ENCODE measurements around the gene NCOA6.
A peak's percentile ranks its signal among the peaks of the same experiment; 100 is the strongest.

The NCOA6 gene

DNA sequence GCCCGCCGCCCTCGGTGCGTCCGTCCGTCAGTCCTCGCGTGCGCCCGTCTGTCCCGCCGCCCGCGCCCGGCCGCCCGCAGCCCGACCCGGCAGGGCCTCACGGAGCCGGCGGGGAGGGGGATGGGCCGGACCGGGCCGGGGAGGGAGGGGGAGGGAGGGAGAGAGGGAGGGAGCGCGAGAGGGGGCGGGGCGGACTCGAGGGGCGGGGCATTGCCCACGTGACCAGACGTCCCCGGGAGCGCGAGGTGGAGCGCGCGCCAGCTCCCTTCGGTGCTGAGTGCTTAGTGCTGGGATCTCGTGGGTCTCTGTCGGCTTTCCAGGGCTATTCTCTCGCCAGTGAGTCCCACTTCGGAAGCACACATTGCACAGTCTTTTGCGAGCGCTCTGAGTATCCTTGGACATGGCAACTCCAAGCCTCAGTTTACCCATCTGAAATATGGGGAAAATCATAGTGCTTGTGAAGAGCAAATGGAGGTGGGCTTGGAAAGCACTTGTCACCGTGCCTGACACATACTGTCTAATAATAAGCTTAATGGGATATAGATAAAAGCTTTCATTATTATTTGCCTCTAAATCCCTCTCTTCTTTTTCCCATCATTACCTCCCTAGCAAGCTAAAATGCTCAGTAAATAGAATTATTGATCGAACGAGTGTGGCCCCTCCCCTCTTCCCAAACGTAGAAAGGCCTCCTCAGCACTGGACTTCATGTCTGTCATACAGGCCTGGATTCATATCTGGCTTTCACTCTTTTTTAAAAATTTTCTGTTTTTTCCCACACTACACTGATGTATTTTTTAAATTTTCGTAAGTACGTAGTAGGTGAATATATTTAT, at the start of gene NCOA6:
NCOA6 (minus strand) TSS at position 122 of the 833 bp plus-strand sequence. CDS start 43,296 bp downstream, outside the sequence.
- Histone ChIP-seq H3K4me3 (ENCODE audit: low read depth, low read length) (peak within 1 kb of the TSS; percentile 78), H3K9ac (ENCODE audit: low read depth, low read length) (peak within 1 kb of the TSS; percentile 49), H3K27me3 (ENCODE audit: control insufficient read depth, insufficient read depth, low read length) (no peaks in the 10 kb centered on the region), H3K9me3 (ENCODE audit: control insufficient read depth, insufficient read depth, low read length) (no peaks in the 10 kb centered on the region), H3K36me3 (ENCODE audit: control insufficient read depth, insufficient read depth, low read length) (no peaks in the 10 kb centered on the region), H3K4me1 (ENCODE audit: control insufficient read depth, insufficient read depth, low read length) (peaks cover 5% of the 10 kb centered on the region)

DNA sequence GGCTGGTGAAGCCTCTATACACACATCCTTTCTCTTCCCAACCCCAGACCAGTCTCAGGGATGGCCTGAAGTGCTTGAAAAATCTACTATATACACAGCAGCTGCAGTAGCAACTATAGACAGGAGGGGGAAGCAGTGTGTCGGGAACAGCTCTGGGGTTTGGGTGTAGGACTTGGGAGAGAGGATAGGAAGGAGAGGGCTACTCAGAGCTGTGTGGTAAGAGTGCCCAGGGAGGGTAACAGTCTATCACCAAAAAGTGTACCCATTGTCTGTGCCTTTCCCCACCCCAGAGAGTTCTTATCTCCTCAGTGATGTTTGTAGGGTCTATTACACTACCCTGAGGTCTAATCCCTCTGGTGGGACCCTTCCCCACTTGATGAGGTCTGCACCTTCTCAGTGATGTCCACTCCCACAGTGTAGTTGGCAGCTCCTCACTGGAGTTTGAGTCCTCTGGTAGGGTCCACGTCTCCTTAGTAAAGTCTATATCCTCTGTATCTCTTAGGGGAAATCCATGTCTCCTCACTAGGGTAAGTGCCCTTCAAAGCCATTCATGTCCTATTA, 48.7 kb upstream of the NCOA6 start:
- H3K27me3 ChIP-seq (ENCODE audit: control insufficient read depth, insufficient read depth, low read length) = peaks cover 39% of the 10 kb centered on the region
- no peak overlapping the region for H3K4me3 ChIP-seq (ENCODE audit: low read depth, low read length)
- no peaks in the 10 kb centered on the region for H3K36me3 ChIP-seq (ENCODE audit: control insufficient read depth, insufficient read depth, low read length)
- H3K9ac ChIP-seq (ENCODE audit: low read depth, low read length) = no peak overlapping the region
- H3K4me1 ChIP-seq (ENCODE audit: control insufficient read depth, insufficient read depth, low read length) = peaks cover 3% of the 10 kb centered on the region
- H3K9me3 ChIP-seq (ENCODE audit: control insufficient read depth, insufficient read depth, low read length) = no peaks in the 10 kb centered on the region

DNA sequence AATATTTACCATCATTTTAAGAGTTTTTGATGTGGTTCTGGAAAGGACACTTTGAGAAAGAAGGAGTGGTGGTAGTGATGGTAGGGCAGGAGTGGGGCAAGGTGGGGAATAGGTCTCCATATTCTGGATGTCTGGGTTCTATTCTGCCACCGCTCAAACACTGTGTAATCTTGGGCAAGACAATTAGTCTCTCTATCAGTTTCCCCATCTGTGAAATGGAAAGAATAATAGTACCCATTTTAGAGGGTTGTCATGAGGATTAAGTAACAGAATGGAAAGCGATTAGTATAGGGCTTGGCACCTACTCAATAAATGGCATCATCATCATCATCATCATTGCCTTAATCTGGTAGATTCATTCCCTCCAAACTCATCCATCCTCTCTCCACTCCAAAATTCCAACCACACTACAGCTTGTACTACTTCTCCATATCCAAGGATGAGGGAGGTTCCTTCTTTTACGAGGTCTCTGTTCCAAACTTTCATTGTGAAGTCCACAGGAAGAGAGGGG, 48.2 kb upstream of the NCOA6 start:
- Histone ChIP-seq H3K4me3 (ENCODE audit: low read depth, low read length) (no peak overlapping the region), H3K4me1 (ENCODE audit: control insufficient read depth, insufficient read depth, low read length) (peaks cover 3% of the 10 kb centered on the region), H3K36me3 (ENCODE audit: control insufficient read depth, insufficient read depth, low read length) (no peaks in the 10 kb centered on the region), H3K9ac (ENCODE audit: low read depth, low read length) (no peak overlapping the region), H3K27me3 (ENCODE audit: control insufficient read depth, insufficient read depth, low read length) (peaks cover 39% of the 10 kb centered on the region), H3K9me3 (ENCODE audit: control insufficient read depth, insufficient read depth, low read length) (no peaks in the 10 kb centered on the region)

DNA sequence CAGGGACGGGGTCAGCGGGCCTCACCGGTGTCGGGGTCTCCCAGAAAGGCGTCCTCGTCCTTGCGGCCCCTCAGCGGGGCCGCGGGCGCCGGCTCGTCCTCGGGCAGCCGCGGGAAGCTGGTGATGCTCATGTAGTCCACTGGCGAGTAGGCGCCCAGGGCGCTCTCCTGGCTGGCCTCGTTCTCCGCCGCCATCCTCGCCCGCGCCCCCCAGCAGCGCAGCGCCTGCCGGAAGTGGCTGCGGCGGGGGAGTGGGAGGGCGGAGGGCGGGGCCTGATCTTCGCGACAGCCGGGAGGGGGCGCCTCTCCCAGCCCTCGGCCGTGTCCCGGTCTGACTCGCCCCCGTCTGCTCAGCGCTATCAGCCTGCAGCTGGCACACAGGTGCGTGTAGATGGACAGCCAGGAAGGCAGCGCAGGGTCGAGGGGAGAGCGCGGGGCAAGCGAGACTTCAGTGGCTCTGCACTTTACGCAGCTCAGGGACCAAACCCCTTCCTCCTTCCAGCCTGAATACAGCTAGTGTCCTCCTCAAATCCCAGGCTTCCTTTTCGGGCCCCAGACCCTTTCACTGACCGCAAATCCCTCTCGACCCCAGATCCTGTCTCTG, 47.3 kb upstream of the NCOA6 start, which contains the start of gene GGT7:
GGT7 (minus strand) TSS at position 235 of the 603 bp plus-strand sequence; CDS start at position 194, 41 bp downstream.
- Histone ChIP-seq H3K4me1 (ENCODE audit: control insufficient read depth, insufficient read depth, low read length) (peaks cover 3% of the 10 kb centered on the region), H3K27me3 (ENCODE audit: control insufficient read depth, insufficient read depth, low read length) (peaks cover 34% of the 10 kb centered on the region), H3K36me3 (ENCODE audit: control insufficient read depth, insufficient read depth, low read length) (no peaks in the 10 kb centered on the region), H3K9me3 (ENCODE audit: control insufficient read depth, insufficient read depth, low read length) (no peaks in the 10 kb centered on the region), H3K4me3 (ENCODE audit: low read depth, low read length) (peak within 1 kb of the TSS; percentile 91), H3K9ac (ENCODE audit: low read depth, low read length) (peak within 1 kb of the TSS; percentile 54)

DNA sequence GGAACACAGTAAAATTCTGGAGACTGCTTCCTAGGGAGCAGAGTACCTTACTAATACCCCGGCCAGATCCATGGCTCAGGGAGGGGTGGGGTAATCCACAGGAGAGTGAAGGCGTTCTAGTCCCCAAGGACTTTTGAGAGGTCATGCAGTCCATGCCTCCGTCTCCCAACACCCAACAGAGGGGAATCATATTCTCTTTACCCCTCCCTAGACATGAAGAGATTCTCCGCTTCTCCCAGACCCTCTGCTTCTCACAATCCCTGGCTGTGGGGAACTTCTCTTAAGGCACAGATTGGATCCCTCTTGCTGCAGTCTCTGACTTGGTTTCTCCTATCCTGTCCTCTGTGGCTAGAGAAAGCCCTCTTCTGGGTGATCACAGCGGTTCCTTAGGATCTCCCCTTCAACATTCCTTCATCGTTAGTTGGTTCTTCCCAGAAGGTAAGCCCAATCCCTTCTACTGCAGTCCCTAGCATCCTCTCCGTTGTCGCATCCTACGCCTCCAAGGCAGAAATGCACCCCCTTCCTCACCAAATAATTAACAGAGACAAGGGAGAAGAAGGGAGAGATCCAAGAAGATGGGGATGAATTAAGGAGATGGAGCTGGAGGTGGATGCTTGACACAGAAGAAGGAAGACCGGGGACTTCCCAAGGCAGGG, 46.6 kb upstream of the NCOA6 start:
- peaks cover 30% of the 10 kb centered on the region for H3K27me3 ChIP-seq (ENCODE audit: control insufficient read depth, insufficient read depth, low read length)
- H3K9ac ChIP-seq (ENCODE audit: low read depth, low read length) = peak overlapping the region; percentile 54
- no peaks in the 10 kb centered on the region for H3K9me3 ChIP-seq (ENCODE audit: control insufficient read depth, insufficient read depth, low read length)
- no peaks in the 10 kb centered on the region for H3K36me3 ChIP-seq (ENCODE audit: control insufficient read depth, insufficient read depth, low read length)
- peaks cover 3% of the 10 kb centered on the region for H3K4me1 ChIP-seq (ENCODE audit: control insufficient read depth, insufficient read depth, low read length)
- peak overlapping the region; percentile 91 for H3K4me3 ChIP-seq (ENCODE audit: low read depth, low read length)

DNA sequence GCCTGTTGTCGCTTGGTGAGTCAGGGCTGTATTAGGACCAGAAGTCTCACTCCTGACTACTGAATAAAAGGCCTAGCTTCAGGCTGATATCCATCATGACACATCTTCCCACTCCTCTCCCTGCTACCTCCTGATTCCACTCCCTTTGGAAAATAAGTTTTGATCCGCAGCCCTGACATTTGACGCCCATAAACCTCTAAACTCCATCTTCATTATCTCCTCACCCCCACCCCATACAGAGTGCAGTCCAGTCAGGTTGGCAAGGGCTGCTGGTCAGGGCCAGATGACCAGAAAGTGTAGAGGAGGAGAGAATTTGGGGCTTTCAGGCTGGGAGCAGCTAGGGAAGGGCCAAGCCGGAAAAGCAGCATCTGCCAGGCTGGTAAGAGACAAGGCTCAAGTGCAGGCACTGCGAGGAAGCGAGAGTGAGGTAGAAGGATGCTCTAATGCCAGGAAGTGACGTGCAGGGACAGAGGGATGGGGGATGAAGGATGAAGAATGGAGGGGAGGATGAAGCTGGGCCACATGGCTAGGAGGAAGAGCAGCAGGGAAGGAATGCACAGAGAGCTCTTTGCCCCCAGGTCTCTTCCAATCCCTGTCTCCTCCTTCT, 46.0 kb upstream of the NCOA6 start:
- Histone ChIP-seq H3K4me1 (ENCODE audit: control insufficient read depth, insufficient read depth, low read length) (peaks cover 3% of the 10 kb centered on the region), H3K36me3 (ENCODE audit: control insufficient read depth, insufficient read depth, low read length) (no peaks in the 10 kb centered on the region), H3K27me3 (ENCODE audit: control insufficient read depth, insufficient read depth, low read length) (peaks cover 25% of the 10 kb centered on the region), H3K9ac (ENCODE audit: low read depth, low read length) (no peak overlapping the region), H3K9me3 (ENCODE audit: control insufficient read depth, insufficient read depth, low read length) (no peaks in the 10 kb centered on the region), H3K4me3 (ENCODE audit: low read depth, low read length) (peak overlapping the region; percentile 91)

DNA sequence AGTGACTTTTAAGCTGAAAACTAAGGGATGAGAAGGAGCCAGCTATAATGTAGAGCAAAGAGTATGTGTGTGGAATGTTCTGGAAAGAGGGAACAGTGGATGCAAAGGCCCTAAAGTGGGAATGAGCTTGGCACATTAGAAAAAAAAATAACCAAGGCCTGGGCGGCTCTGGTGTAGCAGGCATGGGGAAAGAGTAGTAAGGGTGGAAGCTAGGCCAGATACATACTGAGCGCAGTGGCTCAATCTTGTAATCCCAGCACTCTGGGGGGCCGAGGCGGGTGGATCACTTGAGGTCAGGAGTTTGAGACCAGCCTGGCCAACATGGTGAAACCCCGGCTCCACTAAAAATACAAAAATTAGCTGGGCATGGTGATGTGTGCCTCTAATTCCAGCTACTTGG, 38.8 kb upstream of the NCOA6 start:
- Histone ChIP-seq H3K27me3 (ENCODE audit: control insufficient read depth, insufficient read depth, low read length) (no peaks in the 10 kb centered on the region), H3K4me1 (ENCODE audit: control insufficient read depth, insufficient read depth, low read length) (peaks cover 7% of the 10 kb centered on the region), H3K9me3 (ENCODE audit: control insufficient read depth, insufficient read depth, low read length) (no peaks in the 10 kb centered on the region), H3K36me3 (ENCODE audit: control insufficient read depth, insufficient read depth, low read length) (no peaks in the 10 kb centered on the region), H3K4me3 (ENCODE audit: low read depth, low read length) (no peak overlapping the region), H3K9ac (ENCODE audit: low read depth, low read length) (no peak overlapping the region)

DNA sequence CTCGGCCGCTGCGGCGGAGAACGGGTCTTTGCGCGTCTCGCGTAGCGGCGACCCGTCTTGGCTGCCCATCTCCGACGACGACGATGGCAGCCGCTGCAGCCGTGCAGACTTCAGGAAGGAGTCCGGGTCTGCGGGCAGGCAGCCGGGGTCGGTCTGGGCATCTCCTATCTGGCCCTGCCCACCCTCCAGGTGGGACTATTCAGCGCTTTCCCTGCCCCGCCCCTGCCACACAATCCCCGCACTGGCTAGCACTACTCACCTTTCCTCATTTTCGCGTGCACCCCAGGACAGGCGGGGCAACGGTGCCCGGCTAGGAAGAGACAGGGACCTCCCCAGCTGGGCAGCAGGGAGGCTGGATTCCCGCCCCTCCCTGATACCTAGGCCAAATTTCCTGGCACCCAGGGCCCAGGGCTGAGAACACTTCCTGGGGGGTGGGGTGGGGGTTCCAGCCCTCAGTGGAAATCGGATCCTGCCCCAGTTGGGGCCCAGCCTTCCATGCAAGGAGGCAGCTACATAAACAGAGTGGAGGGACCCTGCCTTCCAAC, 38.0 kb upstream of the NCOA6 start:
- H3K4me1 ChIP-seq (ENCODE audit: control insufficient read depth, insufficient read depth, low read length) = peaks cover 7% of the 10 kb centered on the region
- no peaks in the 10 kb centered on the region for H3K9me3 ChIP-seq (ENCODE audit: control insufficient read depth, insufficient read depth, low read length)
- H3K4me3 ChIP-seq (ENCODE audit: low read depth, low read length) = peak overlapping the region; percentile 56
- H3K36me3 ChIP-seq (ENCODE audit: control insufficient read depth, insufficient read depth, low read length) = no peaks in the 10 kb centered on the region
- H3K9ac ChIP-seq (ENCODE audit: low read depth, low read length) = peak overlapping the region; percentile 47
- H3K27me3 ChIP-seq (ENCODE audit: control insufficient read depth, insufficient read depth, low read length) = no peaks in the 10 kb centered on the region

DNA sequence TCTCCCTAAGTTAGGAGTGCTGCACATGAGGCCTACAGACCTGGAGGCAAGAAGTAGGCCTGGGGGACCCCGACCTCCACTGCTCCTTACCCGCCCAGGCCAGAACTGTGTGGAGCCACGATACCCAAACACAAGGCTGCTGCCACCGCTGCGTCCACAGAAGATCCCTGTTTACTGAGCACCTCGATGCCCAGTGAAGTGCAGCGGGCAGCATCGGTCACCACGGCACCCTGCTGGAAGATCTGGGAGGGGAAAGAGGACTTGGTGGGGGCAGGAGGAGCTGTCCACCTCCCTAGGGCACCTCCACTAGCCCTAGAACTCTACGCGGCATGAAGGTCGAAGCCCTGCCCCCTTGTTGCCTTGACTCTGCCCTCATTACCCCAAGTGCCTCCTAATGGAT, 37.3 kb upstream of the NCOA6 start:
- Histone ChIP-seq H3K4me1 (ENCODE audit: control insufficient read depth, insufficient read depth, low read length) (peaks cover 7% of the 10 kb centered on the region), H3K27me3 (ENCODE audit: control insufficient read depth, insufficient read depth, low read length) (no peaks in the 10 kb centered on the region), H3K9ac (ENCODE audit: low read depth, low read length) (no peak overlapping the region), H3K9me3 (ENCODE audit: control insufficient read depth, insufficient read depth, low read length) (no peaks in the 10 kb centered on the region), H3K4me3 (ENCODE audit: low read depth, low read length) (peak overlapping the region; percentile 56), H3K36me3 (ENCODE audit: control insufficient read depth, insufficient read depth, low read length) (no peaks in the 10 kb centered on the region)

DNA sequence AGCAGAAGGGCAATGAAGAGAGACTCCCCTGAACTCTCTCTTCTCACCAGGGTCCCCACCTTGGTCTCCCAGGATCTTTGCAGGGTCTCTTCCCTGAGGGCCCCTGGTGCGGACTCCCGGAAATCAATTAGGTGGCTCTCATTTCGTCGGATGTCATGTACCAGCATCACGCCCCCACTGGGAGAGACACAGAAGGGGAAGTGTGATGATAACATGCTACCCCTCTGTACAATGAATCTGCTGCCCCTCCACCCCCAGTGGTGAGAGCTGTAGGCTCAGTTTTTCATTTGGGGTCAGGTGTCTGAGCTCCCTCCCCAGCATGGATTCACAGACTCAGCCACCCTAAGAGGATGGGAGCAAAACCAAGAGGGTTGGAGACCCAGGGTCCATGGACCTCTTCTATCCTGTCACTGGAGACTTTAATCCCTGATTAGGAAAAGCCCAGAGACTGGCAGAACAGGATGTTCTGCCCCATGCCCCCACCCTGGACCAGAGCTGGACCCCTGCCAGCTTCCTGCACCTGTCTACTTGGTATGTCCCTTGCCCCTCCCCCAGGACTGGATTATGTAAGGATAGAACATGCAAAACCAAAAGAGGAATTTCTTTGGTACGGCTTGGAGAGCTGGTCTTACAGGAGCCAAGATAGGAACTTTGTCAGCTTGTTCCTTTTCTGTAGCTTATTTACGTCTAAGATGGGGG, 36.1 kb upstream of the NCOA6 start:
- Histone ChIP-seq H3K4me3 (ENCODE audit: low read depth, low read length) (no peak overlapping the region), H3K27me3 (ENCODE audit: control insufficient read depth, insufficient read depth, low read length) (no peaks in the 10 kb centered on the region), H3K9ac (ENCODE audit: low read depth, low read length) (no peak overlapping the region), H3K36me3 (ENCODE audit: control insufficient read depth, insufficient read depth, low read length) (no peaks in the 10 kb centered on the region), H3K4me1 (ENCODE audit: control insufficient read depth, insufficient read depth, low read length) (peaks cover 7% of the 10 kb centered on the region), H3K9me3 (ENCODE audit: control insufficient read depth, insufficient read depth, low read length) (no peaks in the 10 kb centered on the region)
